ENCODE data around the gene C17orf78. TPM values are rescaled to one million over a fixed set of nuclear protein-coding genes. Genes with fewer than 3 reads are reported as not detected.

Gene C17orf78
- total and polyA plus RNA-seq, 2 of the 13 experiments (the other 11 are each of a cell fraction or from before 2014, with no cell fraction given) = not detected

- no peak for TF ChIP-seq ZNF101 (CRISPR knock-in tag; IDR thresholded peaks at IDR 0.05; ENCODE audit: borderline replicate concordance, low read depth)
Observed at GRCh38 chr17:37385474-37385990, 9.7 kb downstream of the C17orf78 start (continued).

- no peak for DNase-seq (ENCODE audit: low spot score)
- BruUV-seq (replicated peaks) = no TSS peak
- Histone ChIP-seq H3K4me3 (replicated peaks in 1 of 3; ENCODE audit: insufficient read depth in 1 of 3, low read depth in 2 of 3, low read length in 3 of 3) (no peak overlapping the region), H3K36me3 (replicated peaks in 1 of 2; ENCODE audit: control insufficient read depth in 1 of 2, insufficient read depth in 2 of 2, low read length in 2 of 2) (no peaks in the 10 kb centered on the region), H3K27me3 (ENCODE audit: control insufficient read depth in 1 of 2, insufficient read depth in 2 of 2, low read length in 2 of 2) (no peaks in the 10 kb centered on the region), H3K9ac (ENCODE audit: insufficient read depth, low read depth, low read length) (no peak overlapping the region), H4K20me1 (ENCODE audit: insufficient read depth, low read length) (no peaks in the 10 kb centered on the region), H3K79me2 (ENCODE audit: insufficient read depth, low read length) (no peaks in the 10 kb centered on the region), H3K27ac (ENCODE audit: extremely low read length, insufficient read depth, low read length) (no peak overlapping the region), H3K4me1 (ENCODE audit: insufficient read depth, low read length) (no peaks in the 10 kb centered on the region), H2AFZ (ENCODE audit: low read length) (no peak overlapping the region), H3K4me2 (ENCODE audit: low read depth, low read length) (no peak overlapping the region), H3K9me3 (ENCODE audit: low read length) (no peaks in the 10 kb centered on the region)
- 98% methylated on average over 5 of the region's 5 CpGs for WGBS (ENCODE audit: low lambda C conversion rate)
- in situ Hi-C loops (cut with HindIII; ENCODE audit: extremely low pct_ligation_motif_present, low pct_unique_long_range_greater_than_20kb) (no loop called here), intact Hi-C loops (cut with micrococcal nuclease; ENCODE audit: unreplicated experiment) (no loop called here)
- CTCF ChIA-PET (ENCODE audit: low intra/inter-chr PET ratio, low total read pairs) = no interaction called here
- no peak for FAIRE-seq
- POLR2A ChIA-PET = no interaction called here
- no peak for TF ChIP-seq STAG1 (CRISPR knock-in tag; IDR thresholded peaks at IDR 0.05)
- no peak for TF ChIP-seq KAT2B (IDR thresholded peaks at IDR 0.05; ENCODE audit: borderline replicate concordance, low read depth, low read length)
- no peak for TF ChIP-seq ARID5B (CRISPR knock-in tag; IDR thresholded peaks at IDR 0.05)
- TF ChIP-seq SPEN (CRISPR knock-in tag; IDR thresholded peaks at IDR 0.05; ENCODE audit: low read depth) = no peak
- TF ChIP-seq ZNF552 (CRISPR knock-in tag; IDR thresholded peaks at IDR 0.05; ENCODE audit: borderline replicate concordance) = no peak
- no peak for TF ChIP-seq MXD1 (CRISPR knock-in tag; IDR thresholded peaks at IDR 0.05)
- TF ChIP-seq MYNN (CRISPR knock-in tag; IDR thresholded peaks at IDR 0.05; ENCODE audit: low read depth) = no peak
- TF ChIP-seq ZNF709 (CRISPR knock-in tag; IDR thresholded peaks at IDR 0.05) = no peak
- no peak for TF ChIP-seq ISX (CRISPR knock-in tag; conservative IDR thresholded peaks at IDR 0.05)
- no peak for TF ChIP-seq TIGD3 (CRISPR knock-in tag; IDR thresholded peaks at IDR 0.05; ENCODE audit: borderline replicate concordance)
- TF ChIP-seq GABPB1 (CRISPR knock-in tag; IDR thresholded peaks at IDR 0.05) = no peak
- TF ChIP-seq WIZ (CRISPR knock-in tag; IDR thresholded peaks at IDR 0.05) = no peak
- TF ChIP-seq THRA (CRISPR knock-in tag; IDR thresholded peaks at IDR 0.05; ENCODE audit: borderline replicate concordance) = no peak
- no peak for TF ChIP-seq ELF3 (CRISPR knock-in tag; IDR thresholded peaks at IDR 0.05)
- no peak for TF ChIP-seq SOX5 (CRISPR knock-in tag; IDR thresholded peaks at IDR 0.05; ENCODE audit: borderline replicate concordance)
- no peak for TF ChIP-seq ZKSCAN5 (CRISPR knock-in tag; IDR thresholded peaks at IDR 0.05)
- TF ChIP-seq SYNCRIP (IDR thresholded peaks at IDR 0.05; ENCODE audit: insufficient read depth, low read depth, low read length) = no peak
- ATAC-seq = no peak
Observed at GRCh38 chr17:37386462-37386861, 10.7 kb downstream of the C17orf78 start.
